ENCODE data around the gene CSRP1. TPM values are rescaled to one million over a fixed set of nuclear protein-coding genes. Genes with fewer than 3 reads are reported as not detected.

The CSRP1 gene
- total and polyA plus RNA-seq, 9 of the 15 experiments (the other 6 are each of a cell fraction or from before 2014, with no cell fraction given), result 6.8 to 39.4 (median 23.7) TPM

DNA sequence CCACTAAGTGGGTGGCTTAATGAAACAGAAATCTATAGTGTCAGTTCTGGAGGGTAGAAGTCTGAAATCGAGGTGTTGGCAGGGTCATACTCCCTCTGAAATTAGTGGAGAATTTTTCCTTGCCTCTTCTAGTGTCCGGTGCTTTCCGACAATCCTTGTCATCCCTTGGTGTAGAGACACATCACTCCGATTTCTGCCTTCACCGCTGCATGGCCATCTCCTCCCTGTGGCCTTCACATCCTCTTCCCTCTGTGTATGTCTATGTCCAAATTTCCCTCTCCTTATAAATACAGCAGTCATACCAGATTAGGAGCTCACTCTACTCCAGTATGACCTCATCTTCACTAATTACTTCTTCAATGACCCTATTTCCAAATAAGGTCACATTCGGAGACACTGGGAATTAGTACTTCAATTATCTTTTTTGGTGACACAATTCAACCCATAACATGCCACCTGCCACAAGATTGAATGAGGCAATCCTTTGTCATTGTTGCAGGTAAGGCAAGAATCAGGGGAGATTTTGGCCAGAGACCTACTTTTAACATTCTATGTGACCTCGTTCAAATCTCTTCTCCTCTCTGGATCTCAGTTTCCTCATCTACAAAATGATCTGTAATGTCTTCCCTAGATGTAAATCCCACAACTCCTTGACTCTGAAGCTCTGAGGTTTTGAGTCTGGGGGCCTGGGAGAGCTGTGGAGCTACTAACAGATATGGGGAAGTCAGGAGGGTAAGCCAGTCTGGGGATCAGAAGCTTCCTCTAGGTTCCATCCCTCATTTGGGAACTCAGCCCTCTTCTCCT is 48.1 kb upstream of the CSRP1 start (continued):
- no peak for TF ChIP-seq ATF6 (CRISPR knock-in tag; IDR thresholded peaks at IDR 0.05)
- no peak for TF ChIP-seq MCM7 (IDR thresholded peaks at IDR 0.05)
- TF ChIP-seq EHMT2 (IDR thresholded peaks at IDR 0.05), result no peak
- no peak for TF ChIP-seq STAT5A (IDR thresholded peaks at IDR 0.05; ENCODE audit: borderline replicate concordance, low read length)
- no peak for TF ChIP-seq ZBED1 (IDR thresholded peaks at IDR 0.05)
- TF ChIP-seq PRDM10 (IDR thresholded peaks at IDR 0.05; ENCODE audit: partially characterized antibody), result no peak
- peak; percentile 49; the same call in 1 of the 2 replicates for TF ChIP-seq GTF2E2 (tag; IDR thresholded peaks at IDR 0.05)
- TF ChIP-seq ILF3 (IDR thresholded peaks at IDR 0.05; ENCODE audit: borderline replicate concordance), result no peak
- no peak for TF ChIP-seq MAFF (IDR thresholded peaks at IDR 0.05; ENCODE audit: low read length)
- TF ChIP-seq, protein P1, sequence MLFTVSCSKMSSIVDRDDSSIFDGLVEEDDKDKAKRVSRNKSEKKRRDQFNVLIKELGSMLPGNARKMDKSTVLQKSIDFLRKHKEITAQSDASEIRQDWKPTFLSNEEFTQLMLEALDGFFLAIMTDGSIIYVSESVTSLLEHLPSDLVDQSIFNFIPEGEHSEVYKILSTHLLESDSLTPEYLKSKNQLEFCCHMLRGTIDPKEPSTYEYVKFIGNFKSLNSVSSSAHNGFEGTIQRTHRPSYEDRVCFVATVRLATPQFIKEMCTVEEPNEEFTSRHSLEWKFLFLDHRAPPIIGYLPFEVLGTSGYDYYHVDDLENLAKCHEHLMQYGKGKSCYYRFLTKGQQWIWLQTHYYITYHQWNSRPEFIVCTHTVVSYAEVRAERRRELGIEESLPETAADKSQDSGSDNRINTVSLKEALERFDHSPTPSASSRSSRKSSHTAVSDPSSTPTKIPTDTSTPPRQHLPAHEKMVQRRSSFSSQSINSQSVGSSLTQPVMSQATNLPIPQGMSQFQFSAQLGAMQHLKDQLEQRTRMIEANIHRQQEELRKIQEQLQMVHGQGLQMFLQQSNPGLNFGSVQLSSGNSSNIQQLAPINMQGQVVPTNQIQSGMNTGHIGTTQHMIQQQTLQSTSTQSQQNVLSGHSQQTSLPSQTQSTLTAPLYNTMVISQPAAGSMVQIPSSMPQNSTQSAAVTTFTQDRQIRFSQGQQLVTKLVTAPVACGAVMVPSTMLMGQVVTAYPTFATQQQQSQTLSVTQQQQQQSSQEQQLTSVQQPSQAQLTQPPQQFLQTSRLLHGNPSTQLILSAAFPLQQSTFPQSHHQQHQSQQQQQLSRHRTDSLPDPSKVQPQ (CRISPR knock-in tag; IDR thresholded peaks at IDR 0.05; ENCODE audit: borderline replicate concordance), result no peak
